RWPE1 (cell line): ENCODE measurements around the gene YPEL2.

Experiments used
- CTCF ChIA-PET: fragments of 350-600 bp; sonication (Branson Sonifier 250); formaldehyde crosslinking; extraction: SDS; loops from one replicate; lab custom pipeline; 2021; lab: Yijun Ruan, JAX
- POLR2A ChIA-PET: fragments of 400-600 bp; formaldehyde crosslinking; extraction: SDS; loops from one replicate; lab custom pipeline; 2020; ENCODE audit warnings: antibody characterized with exemption; ENCODE audit not compliant: low non-redundant PET; lab: Yijun Ruan, JAX
- DNase-seq: peaks from one replicate; pipeline ENCODE4 v3.0.0; 2012; ENCODE audit warnings: low spot score
- H3K27ac ChIP-seq: fragments of 450-650 bp; 2 replicates; pipeline ENCODE4 v1.5.1; 2017
- CTCF ChIP-seq: fragments of 450-650 bp; conservative IDR thresholded peaks from 2 replicates; pipeline ENCODE4 v1.5.1; 2017; ENCODE audit warnings: low read depth, mild to moderate bottlenecking

YPEL2 gene

DNA sequence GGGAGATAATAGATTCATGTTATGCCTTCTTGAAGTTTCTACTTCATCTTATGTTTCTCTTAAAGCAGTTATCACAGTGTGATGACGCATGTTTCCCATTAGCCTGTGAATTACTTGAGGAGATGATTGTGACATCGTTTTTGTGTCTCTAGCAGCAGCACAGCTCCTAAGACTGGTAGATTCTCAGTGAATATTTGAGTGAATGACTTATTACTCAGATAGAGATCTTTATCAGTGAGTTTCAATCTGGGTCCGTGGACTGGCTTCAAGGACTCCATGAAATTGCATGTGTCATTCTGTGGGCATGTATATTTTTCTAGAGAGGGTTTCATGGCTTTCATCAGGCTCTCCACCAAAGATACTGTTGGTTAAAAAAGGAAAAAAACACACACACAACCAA, 29.9 kb downstream of the YPEL2 start:
- ChIA-PET POLR2A (no interaction called here), CTCF (no interaction called here)
- no peak for TF ChIP-seq CTCF
- no peak overlapping the region for H3K27ac ChIP-seq
- DNase-seq = no peak

- DNase-seq = no peak
- ChIA-PET POLR2A (no interaction called here), CTCF (interaction anchor here (0.6 to 0.9 kb wide), 2 partner anchors 15 to 118 kb away, joined by 3 to 4 read pairs; no protein-coding TSS in a partner anchor)
- no peak overlapping the region for H3K27ac ChIP-seq
- TF ChIP-seq CTCF = no peak
Measured at GRCh38 chr17:59361916-59362810, 30.7 kb downstream of the YPEL2 start.

GRCh38 chr17:59362811-59363205, 31.4 kb downstream of the YPEL2 start:
- CTCF ChIA-PET = interaction anchor here (0.9 kb wide), 1 partner anchor 16 kb away, joined by 3 read pairs; no protein-coding TSS in a partner anchor
- no peak overlapping the region for H3K27ac ChIP-seq
- no peak for DNase-seq
- POLR2A ChIA-PET = no interaction called here
- TF ChIP-seq CTCF = no peak

DNA sequence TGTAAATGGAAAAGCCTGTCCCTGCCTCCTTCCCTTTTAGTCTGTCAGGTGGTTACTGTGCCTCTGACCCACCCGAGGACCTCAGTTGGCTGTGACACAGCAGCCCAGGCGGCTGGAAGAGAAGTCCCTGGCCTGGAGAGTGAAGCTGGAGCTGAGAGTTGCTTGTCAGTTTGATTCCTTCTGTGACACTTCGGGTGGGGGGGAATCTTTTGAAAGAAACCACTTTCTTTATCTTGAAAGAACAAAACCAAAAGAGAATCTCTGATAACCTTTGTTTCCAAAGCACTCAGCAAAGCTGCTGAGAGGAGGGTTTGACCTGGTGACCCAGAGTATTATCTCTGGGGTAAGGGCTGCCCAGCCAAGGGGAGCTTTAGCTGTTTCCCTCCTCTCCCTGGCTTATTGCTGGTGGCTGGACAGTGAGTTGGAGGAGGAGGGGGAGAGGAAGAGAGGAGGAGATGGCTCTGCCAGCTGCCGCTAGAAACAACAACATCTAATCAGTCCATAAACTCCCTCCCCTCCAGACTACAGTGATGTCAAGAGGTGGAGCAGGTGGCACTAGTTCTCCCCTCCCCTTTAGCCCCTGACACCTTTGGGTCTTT, 34.0 kb downstream of the YPEL2 start:
- no peak for DNase-seq
- POLR2A ChIA-PET = interaction anchor here (0.6 kb wide), 1 partner anchor 16 kb away, joined by 7 read pairs; no protein-coding TSS in a partner anchor
- CTCF ChIA-PET = interaction anchor here (0.7 kb wide), 2 partner anchors 39 to 92 kb away, joined by 3 to 4 read pairs; no protein-coding TSS in a partner anchor
- TF ChIP-seq CTCF = no peak
- no peak overlapping the region for H3K27ac ChIP-seq

- ChIA-PET CTCF (interaction anchor here (0.7 kb wide), 2 partner anchors 40 to 91 kb away, joined by 3 to 4 read pairs; no protein-coding TSS in a partner anchor), POLR2A (no interaction called here)
- H3K27ac ChIP-seq = no peak overlapping the region
- TF ChIP-seq CTCF = no peak
- no peak for DNase-seq
Measured at GRCh38 chr17:59366040-59366757, 34.7 kb downstream of the YPEL2 start.
